Neuronal stem cell (in vitro differentiated cells): ENCODE results near the gene GREB1.

ENCODE experiments used
- DNase-seq: peaks from one replicate; pipeline ENCODE4 v3.0.0-alpha.2; 2013; ENCODE audit warnings: low spot score
- H2AFZ ChIP-seq: one replicate; pipeline ENCODE4 v1.6.1; 2013; ENCODE audit warnings: mild to moderate bottlenecking, low read length, inconsistent platforms
- H2AK5ac ChIP-seq: 2 replicates; pipeline ENCODE4 v1.6.1; 2013; ENCODE audit warnings: low read depth, mild to moderate bottlenecking, inconsistent platforms, low read length, moderate library complexity, mixed read lengths
- H2BK120ac ChIP-seq: 2 replicates; pipeline ENCODE4 v1.6.1; 2013; ENCODE audit warnings: low read depth, mild to moderate bottlenecking, inconsistent platforms, low read length, moderate library complexity, mixed read lengths
- H2BK12ac ChIP-seq: one replicate; pipeline ENCODE4 v1.6.1; 2013; ENCODE audit warnings: low read length, inconsistent platforms
- H2BK15ac ChIP-seq: 2 replicates; pipeline ENCODE4 v1.6.1; 2013; ENCODE audit warnings: mild to moderate bottlenecking, low read length, inconsistent platforms, mixed read lengths
- H2BK5ac ChIP-seq: one replicate; pipeline ENCODE4 v1.6.1; 2013; ENCODE audit warnings: inconsistent platforms, mild to moderate bottlenecking, low read length, moderate library complexity
- H3K14ac ChIP-seq: one replicate; pipeline ENCODE4 v1.6.1; 2013; ENCODE audit warnings: low read length, inconsistent platforms
- H3K18ac ChIP-seq: 2 replicates; pipeline ENCODE4 v1.6.1; 2013; ENCODE audit warnings: low read length, inconsistent platforms
- H3K23ac ChIP-seq: 2 replicates; pipeline ENCODE4 v1.6.1; 2013; ENCODE audit warnings: low read depth, mild to moderate bottlenecking, mixed read lengths, low read length, inconsistent platforms; ENCODE audit not compliant: poor library complexity
- H3K27ac ChIP-seq: replicated peaks from 3 replicates; pipeline ENCODE4 v1.5.1; 2013; ENCODE audit warnings: low read length, inconsistent platforms
- H3K27me3 ChIP-seq, 3 experiments: 2 replicates each; pipeline ENCODE4 v1.6.1; 2013; ENCODE audit warnings: low read length in 3 of 3, mild to moderate bottlenecking in 2 of 3, inconsistent platforms in 1 of 3, low read depth in 1 of 3, mixed read lengths in 1 of 3, moderate library complexity in 1 of 3; ENCODE audit not compliant: control insufficient read depth in 3 of 3, insufficient read depth in 3 of 3
- H3K36me3 ChIP-seq, 2 donors: replicated peaks in 1 of 2; 2 replicates each; pipeline ENCODE4 v1.6.1; 2013; ENCODE audit warnings: low read length in 2 of 2; ENCODE audit not compliant: control insufficient read depth in 2 of 2, insufficient read depth in 2 of 2
- H3K4ac ChIP-seq: 2 replicates; pipeline ENCODE4 v1.6.1; 2013; ENCODE audit warnings: inconsistent platforms, mild to moderate bottlenecking, low read length, moderate library complexity
- H3K4me1 ChIP-seq, 2 donors: 1 replicate in 1 of 2; 2 replicates in 1 of 2; pipeline ENCODE4 v1.6.1; 2013; ENCODE audit warnings: low read length in 2 of 2, low read depth in 1 of 2; ENCODE audit not compliant: control insufficient read depth in 2 of 2, insufficient read depth in 1 of 2
- H3K4me2 ChIP-seq: one replicate; pipeline ENCODE4 v1.6.1; 2013; ENCODE audit warnings: mild to moderate bottlenecking, low read length, inconsistent platforms; ENCODE audit not compliant: insufficient read depth, poor library complexity, severe bottlenecking
- H3K4me3 ChIP-seq, 2 donors: 2 replicates each; pipeline ENCODE4 v1.5.1; 2013; ENCODE audit warnings: low read length in 2 of 2, mild to moderate bottlenecking in 2 of 2, inconsistent platforms in 1 of 2, moderate library complexity in 1 of 2
- H3K79me1 ChIP-seq: one replicate; pipeline ENCODE4 v1.6.1; 2013; ENCODE audit warnings: low read depth, mild to moderate bottlenecking, inconsistent platforms, low read length, moderate library complexity
- H3K9ac ChIP-seq: one replicate; pipeline ENCODE4 v1.6.1; 2013; ENCODE audit warnings: mild to moderate bottlenecking, low read depth, low read length, inconsistent platforms; ENCODE audit not compliant: poor library complexity
- H3K9me3 ChIP-seq, 2 donors: replicated peaks in 1 of 2; 2 replicates each; pipeline versions ENCODE3 to v1.6.1; 2013; ENCODE audit warnings: low read length in 2 of 2, mild to moderate bottlenecking in 2 of 2, inconsistent platforms in 1 of 2, low read depth in 1 of 2, mixed read lengths in 1 of 2, moderate library complexity in 1 of 2; ENCODE audit not compliant: control insufficient read depth in 2 of 2, insufficient read depth in 1 of 2
- H4K8ac ChIP-seq: one replicate; pipeline ENCODE4 v1.6.1; 2013; ENCODE audit warnings: low read depth, mild to moderate bottlenecking, inconsistent platforms, low read length, moderate library complexity
- H4K91ac ChIP-seq: one replicate; pipeline ENCODE4 v1.6.1; 2013; ENCODE audit warnings: low read length, low read depth, mild to moderate bottlenecking, inconsistent platforms; ENCODE audit not compliant: poor library complexity
- WGBS, 2 donors: extraction: QIAGEN DNeasy Blood & Tissue Kit; methylation state at CpG; one replicate each; pipeline ENCODE4 v1.1.7; 2013; ENCODE audit warnings: missing lambda C conversion rate in 2 of 2, mixed read lengths in 1 of 2; ENCODE audit not compliant: insufficient read length in 2 of 2, insufficient replicate concordance in 1 of 2; ENCODE audit errors: extremely low coverage in 2 of 2; 5-methylcytosine and 5-hydroxymethylcytosine counted together

The GREB1 gene

DNA sequence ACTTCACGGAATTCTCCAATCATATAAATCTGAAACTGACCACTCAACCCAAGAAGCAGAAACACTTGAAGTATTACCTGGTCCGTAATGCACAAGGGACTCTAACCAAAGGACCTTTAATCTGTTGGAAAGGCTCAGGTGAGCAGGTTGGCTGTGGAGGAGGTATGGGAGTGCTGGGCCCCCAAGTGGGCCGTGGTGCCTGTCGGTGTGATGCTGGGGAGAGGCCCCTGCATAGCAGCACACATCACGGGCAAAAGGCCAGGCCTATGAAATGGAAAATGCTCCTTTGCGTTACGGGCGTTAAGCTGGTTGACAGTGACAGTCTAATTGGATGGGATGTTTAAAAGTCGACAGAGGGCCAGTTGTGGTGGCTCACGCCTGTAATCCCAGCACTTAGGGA, 42.6 kb downstream of the GREB1 start:
- no peak overlapping the region for H3K18ac ChIP-seq
- peaks cover 22 to 98% of the 10 kb centered on the region in 2 donors for H3K36me3 ChIP-seq
- H3K23ac ChIP-seq, result no peak overlapping the region
- H3K4me3 ChIP-seq, result peak overlapping the region in 1 of 2 donors; percentile 56
- no peak overlapping the region for H2BK12ac ChIP-seq
- no CpG with 5 or more reads among the region's 10 CpGs for WGBS, 2 donors
- no peak overlapping the region for H2AFZ ChIP-seq
- H4K8ac ChIP-seq, result no peak overlapping the region
- H3K27ac ChIP-seq, result no peak overlapping the region
- no peak overlapping the region for H2BK5ac ChIP-seq
- no peak overlapping the region for H3K9ac ChIP-seq
- DNase-seq, result no peak
- H2BK120ac ChIP-seq, result no peak overlapping the region
- H3K14ac ChIP-seq, result no peak overlapping the region
- no peak overlapping the region for H4K91ac ChIP-seq
- H2AK5ac ChIP-seq, result no peak overlapping the region
- peaks cover 0 to 3% of the 10 kb centered on the region in 2 donors for H3K4me1 ChIP-seq
- no peaks in the 10 kb centered on the region for H3K9me3 ChIP-seq
- H2BK15ac ChIP-seq, result no peak overlapping the region
- H3K79me1 ChIP-seq, result peaks cover 2% of the 10 kb centered on the region
- H3K4ac ChIP-seq, result no peak overlapping the region
- no peak overlapping the region for H3K4me2 ChIP-seq
- no peaks in the 10 kb centered on the region for H3K27me3 ChIP-seq

DNA sequence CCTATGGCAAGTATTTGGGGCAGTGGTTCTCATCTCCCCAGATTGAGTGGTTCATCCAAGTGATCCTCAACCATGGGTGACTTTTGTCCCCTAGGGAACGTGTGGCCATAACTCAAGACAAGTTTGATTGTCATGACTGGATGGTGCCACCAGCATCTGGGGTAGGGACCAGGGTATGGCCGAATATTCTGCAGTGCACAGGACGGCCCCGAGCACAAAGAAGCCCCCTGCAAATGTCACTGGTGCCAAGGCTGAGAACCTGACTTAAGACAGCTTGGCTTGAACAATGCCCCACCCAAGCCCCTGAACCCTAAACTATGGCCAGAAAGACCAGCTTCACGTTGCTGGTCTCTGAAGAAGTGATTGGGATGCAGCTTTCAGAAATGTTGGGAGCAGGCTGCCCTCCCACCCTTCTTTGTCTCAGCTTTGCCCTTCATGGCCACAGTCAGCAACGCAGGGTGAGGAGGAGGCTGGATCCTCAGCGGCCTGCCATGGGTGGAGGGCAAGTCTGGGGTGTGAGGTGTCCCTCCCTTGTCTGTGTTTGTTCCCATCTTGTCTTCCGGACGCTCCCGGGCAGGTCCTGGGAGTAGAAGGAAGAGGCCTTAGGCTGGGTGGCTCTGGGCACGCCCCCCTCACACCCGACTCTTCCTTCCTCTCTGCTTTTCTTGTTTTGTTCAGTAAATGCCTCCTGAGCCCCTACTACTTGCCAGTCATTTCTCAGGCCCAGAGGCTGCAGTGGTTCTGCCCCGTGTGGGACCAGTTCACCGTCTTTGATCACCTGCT, 43.4 kb downstream of the GREB1 start:
- H3K4me3 ChIP-seq, result no peak overlapping the region
- H3K36me3 ChIP-seq, result peaks cover 24 to 100% of the 10 kb centered on the region in 2 donors
- H4K8ac ChIP-seq, result no peak overlapping the region
- H3K27me3 ChIP-seq, result no peaks in the 10 kb centered on the region
- H3K9ac ChIP-seq, result no peak overlapping the region
- no peak overlapping the region for H4K91ac ChIP-seq
- H3K79me1 ChIP-seq, result peaks cover 2% of the 10 kb centered on the region
- H3K4me1 ChIP-seq, result peaks cover 0 to 3% of the 10 kb centered on the region in 2 donors
- no peak for DNase-seq
- no peak overlapping the region for H2BK5ac ChIP-seq
- H2AFZ ChIP-seq, result no peak overlapping the region
- H3K9me3 ChIP-seq, result no peaks in the 10 kb centered on the region
- H2BK15ac ChIP-seq, result no peak overlapping the region
- no CpG with 5 or more reads among the region's 14 CpGs for WGBS, 2 donors
- no peak overlapping the region for H3K27ac ChIP-seq
- no peak overlapping the region for H3K14ac ChIP-seq
- no peak overlapping the region for H2BK120ac ChIP-seq
- no peak overlapping the region for H3K18ac ChIP-seq
- no peak overlapping the region for H2BK12ac ChIP-seq
- no peak overlapping the region for H3K4me2 ChIP-seq
- H3K23ac ChIP-seq, result peak overlapping the region; percentile 16
- H3K4ac ChIP-seq, result no peak overlapping the region
- no peak overlapping the region for H2AK5ac ChIP-seq

DNA sequence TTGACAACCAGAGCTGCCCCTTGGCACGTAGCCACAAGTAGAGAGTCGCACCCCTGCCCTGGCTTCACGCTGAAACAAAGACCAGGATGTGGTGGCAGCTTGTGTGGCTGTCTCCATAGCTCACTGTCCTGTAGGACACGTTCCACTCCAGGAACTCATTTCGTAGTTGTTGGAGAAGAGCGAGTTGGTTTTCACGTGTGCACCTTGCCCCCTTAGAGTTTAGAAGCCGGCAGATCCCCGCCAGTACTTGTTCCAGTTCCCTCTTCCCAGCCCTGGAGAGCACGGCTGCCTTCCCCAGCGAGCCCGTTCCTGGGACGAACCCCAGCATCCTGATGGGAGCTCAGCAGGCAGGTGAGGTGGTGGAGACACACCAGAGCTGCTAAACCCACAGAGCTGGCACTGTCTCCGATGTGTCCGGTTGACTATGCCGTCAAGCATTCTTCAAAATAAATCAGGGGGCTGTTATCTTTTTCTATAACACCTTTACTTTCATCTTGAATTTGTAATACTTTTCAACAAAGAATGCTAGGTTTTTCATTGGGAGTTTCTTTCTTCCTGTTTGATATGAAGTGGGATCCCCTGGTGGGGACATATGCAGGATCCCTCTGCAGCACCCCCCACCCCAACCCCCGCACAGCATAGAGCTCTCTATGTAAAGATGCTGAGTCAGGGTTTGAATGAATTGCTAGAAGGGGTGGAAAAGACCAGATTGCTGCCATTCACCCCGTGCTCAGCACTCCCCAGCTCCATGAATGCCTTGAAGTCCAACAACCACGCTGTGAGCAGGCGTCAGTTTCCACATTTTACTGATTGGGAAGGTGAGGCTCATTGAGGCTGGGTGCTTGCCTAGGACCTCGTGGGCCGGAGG, 44.5 kb downstream of the GREB1 start:
- H3K9me3 ChIP-seq, result no peaks in the 10 kb centered on the region
- DNase-seq, result no peak
- H2BK5ac ChIP-seq, result no peak overlapping the region
- H3K79me1 ChIP-seq, result no peaks in the 10 kb centered on the region
- H3K4me2 ChIP-seq, result no peak overlapping the region
- no peak overlapping the region for H2BK12ac ChIP-seq
- H2BK120ac ChIP-seq, result no peak overlapping the region
- no CpG with 5 or more reads among the region's 22 CpGs for WGBS, 2 donors
- H3K36me3 ChIP-seq, result peaks cover 24 to 99% of the 10 kb centered on the region in 2 donors
- no peak overlapping the region for H4K91ac ChIP-seq
- no peak overlapping the region for H4K8ac ChIP-seq
- peaks cover 2 to 4% of the 10 kb centered on the region in 2 donors for H3K4me1 ChIP-seq
- no peak overlapping the region for H3K23ac ChIP-seq
- no peaks in the 10 kb centered on the region for H3K27me3 ChIP-seq
- no peak overlapping the region for H3K14ac ChIP-seq
- no peak overlapping the region for H2BK15ac ChIP-seq
- H2AK5ac ChIP-seq, result no peak overlapping the region
- no peak overlapping the region for H3K4me3 ChIP-seq
- no peak overlapping the region for H3K27ac ChIP-seq
- H3K9ac ChIP-seq, result no peak overlapping the region
- no peak overlapping the region for H3K4ac ChIP-seq
- H3K18ac ChIP-seq, result no peak overlapping the region
- no peak overlapping the region for H2AFZ ChIP-seq
